Stimulated activated naive CD8-positive, alpha-beta T cell treated with anti-CD3 and anti-CD28 coated beads, Interleukin-15, Interleukin-2, amounts not matched to agents 100 ng/mL and 50 ng/mL, for 24 hours (primary cell): ENCODE measurements around the gene FOXN1.
A peak's percentile ranks its signal among the peaks of the same experiment; 100 is the strongest.
"Not testable (repeated sequence)": the region's sequence is repeated elsewhere in the genome, so short reads cannot be mapped to it uniquely, and the experiment has no call there.

Experiments
- H3K27ac Mint-ChIP-seq: one replicate; pipeline ENCODE4 v1.8.0; 2021; ENCODE audit warnings: mild to moderate bottlenecking, mixed read lengths
- H3K27me3 Mint-ChIP-seq: one replicate; pipeline ENCODE4 v1.8.0; 2021; ENCODE audit warnings: mixed read lengths
- H3K36me3 Mint-ChIP-seq: one replicate; pipeline ENCODE4 v1.8.0; 2021; ENCODE audit warnings: low read depth, mixed read lengths
- H3K4me1 Mint-ChIP-seq: one replicate; pipeline ENCODE4 v1.8.0; 2021; ENCODE audit warnings: low read depth, mixed read lengths
- H3K4me3 Mint-ChIP-seq: one replicate; pipeline ENCODE4 v1.8.0; 2021; ENCODE audit warnings: mild to moderate bottlenecking, mixed read lengths
- H3K9me3 Mint-ChIP-seq: one replicate; pipeline ENCODE4 v1.8.0; 2021; ENCODE audit warnings: mixed read lengths

FOXN1 gene

GRCh38 chr17:28573966-28574480 is 67.9 kb downstream of the FOXN1 start:
- no peaks in the 10 kb centered on the region for H3K9me3 Mint-ChIP-seq
- H3K4me1 Mint-ChIP-seq = peaks cover 50% of the 10 kb centered on the region
- no peaks in the 10 kb centered on the region for H3K27me3 Mint-ChIP-seq
- H3K36me3 Mint-ChIP-seq = peaks cover 45% of the 10 kb centered on the region
- H3K4me3 Mint-ChIP-seq = no peak overlapping the region
- H3K27ac Mint-ChIP-seq = no peak overlapping the region

DNA sequence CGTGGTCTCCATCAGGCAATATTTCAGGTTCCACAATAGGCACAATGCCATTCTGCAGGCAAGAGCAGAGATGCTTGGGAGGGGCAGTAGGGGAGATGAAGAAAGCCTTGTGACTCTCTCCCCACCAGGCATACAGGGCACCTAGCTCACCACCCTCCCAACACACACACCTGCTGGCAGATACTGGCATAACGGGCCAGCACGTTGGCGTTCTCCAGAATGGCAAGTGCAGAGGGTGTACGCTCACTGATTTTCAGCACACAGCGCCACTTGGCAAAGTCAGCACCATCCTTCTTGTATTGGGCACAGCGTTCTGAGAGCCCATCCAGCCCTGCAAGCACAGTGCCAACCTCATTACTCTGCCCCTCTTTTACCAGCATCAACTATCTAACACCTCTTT is 68.4 kb downstream of the FOXN1 start:
- Mint-ChIP-seq H3K4me3 (no peak overlapping the region), H3K9me3 (no peaks in the 10 kb centered on the region), H3K27ac (no peak overlapping the region), H3K36me3 (peaks cover 48% of the 10 kb centered on the region), H3K4me1 (peaks cover 50% of the 10 kb centered on the region), H3K27me3 (no peaks in the 10 kb centered on the region)

DNA sequence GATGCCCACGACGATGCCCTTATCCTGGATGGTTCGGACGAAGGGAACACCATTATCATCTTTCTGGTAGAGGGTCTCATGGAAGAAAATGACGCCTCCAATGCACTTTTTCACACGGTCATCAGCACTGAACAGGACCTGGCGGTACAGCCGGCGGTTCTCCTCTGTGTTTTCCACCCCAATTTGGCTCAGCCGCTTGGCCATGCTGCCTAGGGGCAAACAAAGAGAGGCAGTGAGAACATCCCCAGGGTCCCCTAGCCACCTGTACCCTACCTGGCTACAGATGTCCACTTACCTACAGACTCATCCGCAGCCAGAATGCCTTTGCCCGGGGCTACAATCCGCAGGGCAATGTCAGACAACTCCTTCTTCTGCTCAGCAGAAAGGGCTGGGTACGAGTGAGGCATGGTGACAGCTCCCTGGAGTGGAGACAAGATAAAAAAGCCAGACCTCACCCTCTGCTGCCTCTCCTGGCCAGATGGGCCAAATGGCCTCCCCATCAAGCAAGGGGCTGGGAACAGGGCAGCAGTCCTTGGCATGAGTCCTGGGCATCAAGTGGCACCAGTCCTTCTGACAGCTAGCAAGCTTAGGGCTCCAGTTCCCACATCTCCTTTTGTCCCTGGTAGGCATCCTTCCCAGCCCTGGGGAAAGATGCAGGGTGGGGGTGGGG is 69.1 kb downstream of the FOXN1 start:
- Mint-ChIP-seq H3K36me3 (peaks cover 48% of the 10 kb centered on the region), H3K4me1 (peaks cover 48% of the 10 kb centered on the region), H3K27ac (no peak overlapping the region), H3K9me3 (no peaks in the 10 kb centered on the region), H3K27me3 (no peaks in the 10 kb centered on the region), H3K4me3 (no peak overlapping the region)

DNA sequence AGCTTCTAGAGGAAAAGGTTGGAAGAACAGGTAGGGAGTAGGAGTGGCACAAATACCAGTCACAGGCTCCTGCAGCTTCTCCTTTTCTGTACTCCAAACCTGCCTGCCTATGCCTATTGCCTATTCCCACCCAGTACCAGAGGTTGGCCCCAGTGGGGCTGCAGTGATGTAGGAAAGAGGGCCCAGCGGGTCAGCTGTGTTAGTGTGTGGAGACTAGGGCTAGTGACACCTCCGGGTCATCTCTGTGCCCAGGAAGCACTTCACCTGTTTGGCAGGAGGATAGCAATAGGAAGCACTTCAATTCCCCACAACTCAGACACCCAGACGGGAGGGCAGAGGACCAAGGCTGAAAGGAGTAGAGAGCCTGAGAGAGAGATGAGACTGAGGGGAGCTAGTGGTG is 69.9 kb downstream of the FOXN1 start:
- H3K27ac Mint-ChIP-seq = peak overlapping the region; percentile 67
- H3K9me3 Mint-ChIP-seq, H3K27me3 Mint-ChIP-seq: not testable (repeated sequence)
- H3K4me3 Mint-ChIP-seq = peak overlapping the region; percentile 85
- H3K36me3 Mint-ChIP-seq = peaks cover 48% of the 10 kb centered on the region
- peaks cover 47% of the 10 kb centered on the region for H3K4me1 Mint-ChIP-seq

GRCh38 chr17:28576758-28577465 is 70.8 kb downstream of the FOXN1 start, which contains the start of gene ALDOC:
Gene ALDOC, minus strand, starts transcription at chr17:28576895. Its CDS starts 1,363 bp downstream, at chr17:28575532.
- Mint-ChIP-seq H3K9me3 (no peaks in the 10 kb centered on the region), H3K27me3 (no peaks in the 10 kb centered on the region), H3K4me3 (peak within 1 kb of the TSS; percentile 85), H3K27ac (peak within 1 kb of the TSS; percentile 89), H3K36me3 (peaks cover 48% of the 10 kb centered on the region), H3K4me1 (peaks cover 43% of the 10 kb centered on the region)

GRCh38 chr17:28577466-28577824 is 71.3 kb downstream of the FOXN1 start:
- H3K4me1 Mint-ChIP-seq = peaks cover 38% of the 10 kb centered on the region
- peaks cover 48% of the 10 kb centered on the region for H3K36me3 Mint-ChIP-seq
- H3K27ac Mint-ChIP-seq = no peak overlapping the region

GRCh38 chr17:28578246-28579195 is 72.4 kb downstream of the FOXN1 start:
- Mint-ChIP-seq H3K9me3 (no peaks in the 10 kb centered on the region), H3K4me3 (no peak overlapping the region), H3K36me3 (peaks cover 41% of the 10 kb centered on the region), H3K4me1 (peaks cover 32% of the 10 kb centered on the region), H3K27me3 (no peaks in the 10 kb centered on the region), H3K27ac (no peak overlapping the region)

More at GRCh38 chr17:28577466-28577824, 71.3 kb downstream of the FOXN1 start:
- Mint-ChIP-seq H3K27me3 (no peaks in the 10 kb centered on the region), H3K4me3 (no peak overlapping the region), H3K9me3 (no peaks in the 10 kb centered on the region)

DNA sequence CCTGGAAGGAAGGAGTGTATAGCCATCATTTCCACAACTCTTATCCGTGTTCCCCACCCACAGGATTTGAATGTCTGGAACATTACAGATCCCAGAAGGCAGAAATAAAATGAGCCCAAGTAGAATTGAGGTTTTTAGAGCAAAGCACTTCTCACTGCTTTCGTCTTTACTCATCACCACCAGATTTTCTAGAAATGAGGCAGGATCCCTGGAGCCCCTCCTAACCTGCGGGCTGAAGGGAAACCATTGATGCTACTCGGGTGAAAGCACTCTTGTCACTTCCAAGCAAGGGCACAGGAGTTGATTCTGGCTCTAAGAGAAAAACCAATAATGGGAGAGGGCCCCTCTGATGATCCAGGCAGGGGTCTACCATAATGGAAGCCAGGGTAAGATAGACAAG is 73.4 kb downstream of the FOXN1 start:
- Mint-ChIP-seq H3K9me3 (no peaks in the 10 kb centered on the region), H3K4me1 (peaks cover 32% of the 10 kb centered on the region), H3K4me3 (no peak overlapping the region), H3K27ac (no peak overlapping the region), H3K36me3 (peaks cover 33% of the 10 kb centered on the region), H3K27me3 (no peaks in the 10 kb centered on the region)

- peaks cover 30% of the 10 kb centered on the region for H3K4me1 Mint-ChIP-seq
- H3K36me3 Mint-ChIP-seq = peaks cover 26% of the 10 kb centered on the region
- no peak overlapping the region for H3K4me3 Mint-ChIP-seq
- H3K9me3 Mint-ChIP-seq = no peaks in the 10 kb centered on the region
- H3K27ac Mint-ChIP-seq = no peak overlapping the region
- no peaks in the 10 kb centered on the region for H3K27me3 Mint-ChIP-seq
These were observed 74.8 kb downstream of the FOXN1 start for GRCh38 chr17:28580959-28581358.

GRCh38 chr17:28582513-28582912 is 76.4 kb downstream of the FOXN1 start:
- H3K4me3 Mint-ChIP-seq = no peak overlapping the region
- peaks cover 20% of the 10 kb centered on the region for H3K36me3 Mint-ChIP-seq
- no peak overlapping the region for H3K27ac Mint-ChIP-seq
- no peaks in the 10 kb centered on the region for H3K27me3 Mint-ChIP-seq
- no peaks in the 10 kb centered on the region for H3K9me3 Mint-ChIP-seq
- H3K4me1 Mint-ChIP-seq = peaks cover 15% of the 10 kb centered on the region

DNA sequence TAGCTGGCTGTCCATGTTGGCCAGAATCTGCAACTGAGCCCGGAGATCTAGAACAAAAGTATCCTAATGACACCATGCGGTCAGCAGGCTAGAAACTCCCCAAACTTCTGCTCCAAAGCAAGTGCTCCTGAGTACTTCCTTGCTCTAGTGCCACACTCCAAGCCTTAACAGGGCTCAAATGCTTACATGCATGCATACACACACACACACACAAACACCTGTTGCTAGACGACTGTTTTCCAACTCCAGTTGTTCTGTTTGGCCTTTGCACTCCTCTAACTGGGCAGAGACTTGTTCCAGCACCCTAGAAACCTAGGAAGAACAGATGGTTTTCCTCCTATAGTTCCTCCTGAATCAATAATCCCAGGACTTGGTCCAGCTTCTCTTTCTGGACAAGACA is 78.3 kb downstream of the FOXN1 start:
- Mint-ChIP-seq H3K9me3 (no peaks in the 10 kb centered on the region), H3K4me1 (peaks cover 10% of the 10 kb centered on the region), H3K27ac (no peak overlapping the region), H3K36me3 (peaks cover 23% of the 10 kb centered on the region), H3K27me3 (no peaks in the 10 kb centered on the region), H3K4me3 (no peak overlapping the region)

GRCh38 chr17:28585851-28586250 is 79.7 kb downstream of the FOXN1 start:
- H3K4me3 Mint-ChIP-seq = no peak overlapping the region
- H3K27ac Mint-ChIP-seq = no peak overlapping the region
- H3K36me3 Mint-ChIP-seq = peaks cover 18% of the 10 kb centered on the region
- H3K4me1 Mint-ChIP-seq = no peaks in the 10 kb centered on the region
- no peaks in the 10 kb centered on the region for H3K27me3 Mint-ChIP-seq
- no peaks in the 10 kb centered on the region for H3K9me3 Mint-ChIP-seq
